Transverse colon (tissue), 4 donors: Measurements from ENCODE around the gene FEN1. TPM values are rescaled to one million over a fixed set of nuclear protein-coding genes. Genes with fewer than 3 reads are reported as not detected.

Experiments
- DNase-seq: peaks from one replicate; pipeline ENCODE4 v3.0.0-alpha.2; 2019
- H3K27ac ChIP-seq, 4 donors: fragments of 200-600 bp; sonication (generic); 2 replicates each; pipeline ENCODE4 v1.5.1; 2016 to 2018; ENCODE audit warnings: inconsistent platforms in 4 of 4
- H3K27me3 ChIP-seq: fragments of 200-600 bp; sonication (generic); 2 replicates; pipeline ENCODE4 v1.5.1; 2017; ENCODE audit warnings: inconsistent platforms
- H3K36me3 ChIP-seq, 4 donors: fragments of 200-600 bp; sonication (generic); 2 replicates each; pipeline ENCODE4 v1.5.1; 2017 to 2019; ENCODE audit warnings: inconsistent platforms in 4 of 4
- H3K4me1 ChIP-seq, 4 donors: fragments of 200-600 bp; sonication (generic); 2 replicates each; pipeline ENCODE4 v1.5.1; 2017 to 2020; ENCODE audit warnings: inconsistent platforms in 4 of 4
- H3K4me3 ChIP-seq, 4 donors: fragments of 200-600 bp; sonication (generic); 1 replicate in 1 of 4; 2 replicates in 3 of 4; pipeline versions ENCODE4 v1.5.1 to v1.6.1; 2017 to 2019; ENCODE audit warnings: inconsistent platforms in 4 of 4
- H3K9me3 ChIP-seq, 2 donors: fragments of 200-600 bp; sonication (generic); 2 replicates each; pipeline ENCODE4 v1.5.1; 2017 to 2019; ENCODE audit warnings: inconsistent platforms in 2 of 2
- EP300 ChIP-seq: sonication (generic); formaldehyde crosslinking; IDR thresholded peaks from one replicate; pipeline ENCODE4 v1.6.1; 2017; ENCODE audit warnings: antibody characterized with exemption, low read depth
- POLR2A ChIP-seq: fragments of 450-650 bp; IDR thresholded peaks from one replicate; pipeline ENCODE4 v1.6.1; 2016; ENCODE audit warnings: antibody characterized with exemption, mild to moderate bottlenecking, moderate library complexity
- POLR2AphosphoS5 ChIP-seq, 3 donors: sonication (generic); formaldehyde crosslinking; IDR thresholded peaks; one replicate each; pipeline ENCODE4 v1.6.1; 2016; ENCODE audit warnings: antibody characterized with exemption in 3 of 3
- WGBS, 2 donors: methylation state at CpG; one replicate each; pipeline ENCODE4 v1.1.5; 2018; ENCODE audit warnings: low coverage in 1 of 2; 5-methylcytosine and 5-hydroxymethylcytosine counted together
- in situ Hi-C, 4 donors: fragments of 200-750 bp; cut with MboI; loops; one replicate each; pipeline versions ENCODE4 v1.15.0 to v1.15.1; 2017; ENCODE audit warnings: low sequenced_read_pairs in 3 of 4, low pct_ligation_motif_present in 1 of 4, low pct_unique_long_range_greater_than_20kb in 1 of 4
- intact Hi-C: fragments of 100-400 bp; cut with DNase I; formaldehyde crosslinking; loops from one replicate; pipeline ENCODE4 v1.15.1; 2023; ENCODE audit warnings: low total_unique reads
- total RNA-seq, 4 donors: library from RNA; depleted of rRNA; stranded (reverse); fragments of >200 nt; gene quantifications; one replicate each; pipeline ENCODE4 v1.1.0, GENCODE V29; 2016
- TF ChIP-seq, protein P1 (sequence below), 5 experiments: fragments of 200-600 bp in 3 of 5; fragments of 450-650 bp in 2 of 5; sonication (generic) in 3 of 5; IDR thresholded peaks; 1 replicate in 2 of 5; 2 replicates in 3 of 5; pipeline ENCODE4 v1.5.1; 2016 to 2017; ENCODE audit warnings: antibody characterized with exemption in 5 of 5, inconsistent platforms in 3 of 5, mild to moderate bottlenecking in 2 of 5, moderate library complexity in 1 of 5

FEN1 gene, protein sequence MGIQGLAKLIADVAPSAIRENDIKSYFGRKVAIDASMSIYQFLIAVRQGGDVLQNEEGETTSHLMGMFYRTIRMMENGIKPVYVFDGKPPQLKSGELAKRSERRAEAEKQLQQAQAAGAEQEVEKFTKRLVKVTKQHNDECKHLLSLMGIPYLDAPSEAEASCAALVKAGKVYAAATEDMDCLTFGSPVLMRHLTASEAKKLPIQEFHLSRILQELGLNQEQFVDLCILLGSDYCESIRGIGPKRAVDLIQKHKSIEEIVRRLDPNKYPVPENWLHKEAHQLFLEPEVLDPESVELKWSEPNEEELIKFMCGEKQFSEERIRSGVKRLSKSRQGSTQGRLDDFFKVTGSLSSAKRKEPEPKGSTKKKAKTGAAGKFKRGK
- 1 to 10 TPM in 3 of 4 donors, under 1 TPM in 1; 1.00 to 9.4 (median 4.5) TPM for total RNA-seq

DNA sequence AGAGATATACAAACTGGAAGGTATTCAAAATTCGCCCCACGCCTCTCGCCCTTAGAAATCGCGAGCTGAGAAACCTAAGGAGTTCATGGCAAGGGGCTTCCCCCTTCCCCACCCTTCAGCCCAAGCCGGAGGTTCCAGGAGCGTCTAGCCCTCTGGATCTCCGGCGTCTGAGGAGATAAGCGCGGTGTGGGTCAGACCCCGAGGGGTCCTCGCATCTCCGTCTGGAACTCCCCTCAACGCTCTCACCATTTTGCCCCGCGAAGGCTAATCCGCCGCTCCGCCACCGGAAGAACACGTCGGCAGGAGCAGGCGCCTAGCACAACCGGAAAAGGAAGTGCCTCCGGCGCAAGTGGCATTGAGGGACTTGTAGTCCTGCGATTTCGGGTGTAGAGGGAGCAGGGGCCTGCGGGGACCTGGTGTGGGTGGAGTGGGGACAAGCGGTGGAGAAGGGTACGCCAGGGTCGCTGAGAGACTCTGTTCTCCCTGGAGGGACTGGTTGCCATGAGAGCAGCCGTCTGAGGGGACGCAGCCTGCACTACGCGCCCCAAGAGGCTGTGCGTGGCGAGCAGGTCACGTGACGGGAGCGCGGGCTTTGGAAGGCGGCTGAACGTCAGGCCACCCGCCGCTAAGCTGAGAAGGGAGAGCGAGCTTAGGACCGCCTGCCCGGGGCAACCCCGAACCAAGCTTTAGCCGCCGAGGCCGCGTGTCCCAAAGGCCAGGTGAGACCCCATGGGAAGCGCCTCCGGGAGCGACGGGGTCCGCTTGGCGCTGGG, at the start of gene FEN1, which contains the start of gene TMEM258:
Gene FEN1 (plus strand): TSS at position 602 of the 773 bp plus-strand sequence. CDS start 2,451 bp downstream, outside the sequence.
Gene TMEM258 (minus strand): TSS at position 290 of the 773 bp plus-strand sequence. CDS start 41 bp downstream, at position 249.
- peaks cover 5 to 23% (median 22%) of the 10 kb centered on the region in 4 donors for H3K4me1 ChIP-seq
- 0 to 2% methylated on average over 3 to 48 of the region's 61 CpGs for WGBS, 2 donors
- no peaks in the 10 kb centered on the region for H3K27me3 ChIP-seq
- peak within 1 kb of the TSS; percentile 75 to 81 (median 80) for H3K4me3 ChIP-seq
- in situ Hi-C loops = loop anchor here in 3 of 4 donors (10.0 to 25.0 kb wide), 3 partner anchors 162 to 320 kb away; partner anchors contain the start of genes INCENP (in 2 of the 3) and BEST1 (in 1 of the 3)
- no peaks in the 10 kb centered on the region for H3K9me3 ChIP-seq
- TF ChIP-seq EP300 (no peak), POLR2A (peak; percentile 69), POLR2AphosphoS5 (IDR thresholded peaks at IDR 0.05) (peak; percentile 79 to 86 (median 80))
- TF ChIP-seq, protein P1, sequence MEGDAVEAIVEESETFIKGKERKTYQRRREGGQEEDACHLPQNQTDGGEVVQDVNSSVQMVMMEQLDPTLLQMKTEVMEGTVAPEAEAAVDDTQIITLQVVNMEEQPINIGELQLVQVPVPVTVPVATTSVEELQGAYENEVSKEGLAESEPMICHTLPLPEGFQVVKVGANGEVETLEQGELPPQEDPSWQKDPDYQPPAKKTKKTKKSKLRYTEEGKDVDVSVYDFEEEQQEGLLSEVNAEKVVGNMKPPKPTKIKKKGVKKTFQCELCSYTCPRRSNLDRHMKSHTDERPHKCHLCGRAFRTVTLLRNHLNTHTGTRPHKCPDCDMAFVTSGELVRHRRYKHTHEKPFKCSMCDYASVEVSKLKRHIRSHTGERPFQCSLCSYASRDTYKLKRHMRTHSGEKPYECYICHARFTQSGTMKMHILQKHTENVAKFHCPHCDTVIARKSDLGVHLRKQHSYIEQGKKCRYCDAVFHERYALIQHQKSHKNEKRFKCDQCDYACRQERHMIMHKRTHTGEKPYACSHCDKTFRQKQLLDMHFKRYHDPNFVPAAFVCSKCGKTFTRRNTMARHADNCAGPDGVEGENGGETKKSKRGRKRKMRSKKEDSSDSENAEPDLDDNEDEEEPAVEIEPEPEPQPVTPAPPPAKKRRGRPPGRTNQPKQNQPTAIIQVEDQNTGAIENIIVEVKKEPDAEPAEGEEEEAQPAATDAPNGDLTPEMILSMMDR (IDR thresholded peaks at IDR 0.05) = peak in 3 of 5 experiments; percentile 8 to 44 (median 10)
- peak; percentile 88 for DNase-seq
- intact Hi-C loops = loop anchor here (10.0 kb wide), 1 partner anchor 292 kb away; no protein-coding TSS in a partner anchor
- H3K27ac ChIP-seq = peak within 1 kb of the TSS; percentile 90 to 98 (median 94)
- peaks cover 0 to 22% (median 5%) of the 10 kb centered on the region in 4 donors for H3K36me3 ChIP-seq

DNA sequence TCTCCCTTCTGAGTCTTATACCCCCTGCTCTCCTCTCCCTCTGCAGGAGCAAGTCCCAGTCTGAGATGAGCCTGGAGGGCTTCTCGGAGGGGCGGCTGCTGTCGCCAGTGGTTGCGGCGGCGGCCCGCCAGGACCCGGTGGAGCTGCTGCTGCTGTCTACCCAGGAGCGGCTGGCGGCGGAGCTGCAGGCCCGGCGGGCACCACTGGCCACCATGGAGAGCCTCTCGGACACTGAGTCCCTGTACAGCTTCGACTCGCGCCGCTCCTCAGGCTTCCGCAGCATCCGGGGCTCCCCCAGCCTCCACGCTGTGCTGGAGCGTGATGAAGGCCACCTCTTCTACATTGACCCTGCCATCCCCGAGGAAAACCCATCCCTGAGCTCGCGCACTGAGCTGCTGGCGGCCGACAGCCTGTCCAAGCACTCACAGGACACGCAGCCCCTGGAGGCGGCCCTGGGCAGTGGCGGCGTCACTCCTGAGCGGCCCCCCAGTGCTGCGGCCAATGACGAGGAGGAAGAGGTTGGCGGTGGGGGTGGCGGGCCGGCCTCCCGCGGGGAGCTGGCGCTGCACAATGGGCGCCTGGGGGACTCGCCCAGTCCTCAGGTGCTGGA, 49.1 kb upstream of the FEN1 start:
- no peak for DNase-seq
- WGBS, 2 donors = 94% methylated on average over 42 of the region's 42 CpGs; no CpG with 5 or more reads in 1 of the 2 donors
- in situ Hi-C loops = no loop called here
- Histone ChIP-seq H3K9me3 (no peaks in the 10 kb centered on the region), H3K27me3 (no peaks in the 10 kb centered on the region), H3K36me3 (no peaks in the 10 kb centered on the region), H3K4me1 (peaks cover 0 to 10% (median 8%) of the 10 kb centered on the region in 4 donors), H3K4me3 (no peak overlapping the region), H3K27ac (no peak overlapping the region)
- intact Hi-C loops = no loop called here
- TF ChIP-seq POLR2AphosphoS5 (IDR thresholded peaks at IDR 0.05) = no peak
- TF ChIP-seq, protein P1 (IDR thresholded peaks at IDR 0.05) = no peak
- TF ChIP-seq POLR2A = no peak
- no peak for TF ChIP-seq EP300

DNA sequence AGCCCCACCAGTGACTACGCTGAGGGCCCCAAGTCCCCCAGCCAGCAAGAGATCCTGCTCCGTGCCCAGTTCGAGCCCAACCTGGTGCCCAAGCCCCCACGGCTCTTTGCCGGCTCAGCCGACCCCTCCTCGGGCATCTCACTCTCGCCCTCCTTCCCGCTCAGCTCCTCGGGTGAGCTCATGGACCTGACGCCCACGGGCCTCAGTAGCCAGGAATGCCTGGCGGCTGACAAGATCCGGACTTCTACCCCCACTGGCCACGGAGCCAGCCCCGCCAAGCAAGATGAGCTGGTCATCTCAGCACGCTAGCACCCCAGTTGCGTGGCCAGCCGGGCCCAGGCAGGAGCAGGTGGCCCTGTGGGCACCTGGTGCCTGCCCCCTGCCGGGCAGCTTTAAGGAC, 48.5 kb upstream of the FEN1 start:
- no peaks in the 10 kb centered on the region for H3K27me3 ChIP-seq
- H3K4me1 ChIP-seq = peaks cover 0 to 10% (median 8%) of the 10 kb centered on the region in 4 donors
- H3K4me3 ChIP-seq = no peak overlapping the region
- intact Hi-C loops (no loop called here), in situ Hi-C loops (no loop called here)
- WGBS, 2 donors = 91% methylated on average over 17 of the region's 20 CpGs; no CpG with 5 or more reads in 1 of the 2 donors
- H3K9me3 ChIP-seq = no peaks in the 10 kb centered on the region
- DNase-seq = no peak
- TF ChIP-seq POLR2AphosphoS5 (IDR thresholded peaks at IDR 0.05) (no peak), EP300 (no peak), POLR2A (no peak)
- TF ChIP-seq, protein P1 (IDR thresholded peaks at IDR 0.05) = no peak
- H3K36me3 ChIP-seq = no peaks in the 10 kb centered on the region
- H3K27ac ChIP-seq = no peak overlapping the region
